GM19023 (cell line): ENCODE measurements around the gene SUN1.
"Not testable (repeated sequence)": the region's sequence is repeated elsewhere in the genome, so short reads cannot be mapped to it uniquely, and the experiment has no call there.

Source experiments
- ATAC-seq: cut with Tn5 transposase; IDR thresholded peaks from one replicate; pipeline ENCODE4 v1.9.1; 2021; ENCODE audit warnings: mild to moderate bottlenecking, moderate library complexity; ENCODE audit not compliant: unreplicated experiment

Gene SUN1

DNA sequence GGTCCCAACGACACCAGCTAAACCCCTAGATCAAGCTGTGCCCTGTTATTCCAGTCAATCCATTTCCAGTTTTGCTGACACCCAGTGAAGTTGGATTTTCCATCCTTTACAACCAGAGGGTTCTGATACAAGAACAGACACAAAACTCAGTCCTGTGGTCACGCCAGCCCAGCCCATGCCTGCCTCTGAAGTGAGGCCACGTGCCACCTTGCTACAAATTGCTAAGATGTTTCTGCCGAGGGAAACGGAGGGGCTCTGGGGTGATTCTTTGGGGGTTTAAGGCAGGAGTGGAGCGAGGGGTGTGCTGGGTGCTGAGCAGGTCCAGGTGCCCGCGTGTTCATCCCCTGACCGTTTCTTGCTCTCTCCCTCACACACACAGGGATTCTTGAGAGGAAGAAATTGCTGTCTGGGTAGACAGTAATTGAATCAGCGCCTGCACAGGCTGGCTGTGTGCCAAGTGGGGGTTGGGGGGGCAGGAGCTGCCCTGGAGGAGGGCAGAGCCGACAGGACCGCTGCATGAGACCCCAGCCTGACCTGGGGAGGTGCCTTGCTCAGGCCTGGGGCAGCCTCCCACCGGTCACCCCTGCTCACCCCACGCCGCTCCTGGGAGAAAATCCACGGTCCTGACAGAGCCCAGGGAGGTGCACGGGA, 84.1 kb downstream of the SUN1 start:
- no peak for ATAC-seq

DNA sequence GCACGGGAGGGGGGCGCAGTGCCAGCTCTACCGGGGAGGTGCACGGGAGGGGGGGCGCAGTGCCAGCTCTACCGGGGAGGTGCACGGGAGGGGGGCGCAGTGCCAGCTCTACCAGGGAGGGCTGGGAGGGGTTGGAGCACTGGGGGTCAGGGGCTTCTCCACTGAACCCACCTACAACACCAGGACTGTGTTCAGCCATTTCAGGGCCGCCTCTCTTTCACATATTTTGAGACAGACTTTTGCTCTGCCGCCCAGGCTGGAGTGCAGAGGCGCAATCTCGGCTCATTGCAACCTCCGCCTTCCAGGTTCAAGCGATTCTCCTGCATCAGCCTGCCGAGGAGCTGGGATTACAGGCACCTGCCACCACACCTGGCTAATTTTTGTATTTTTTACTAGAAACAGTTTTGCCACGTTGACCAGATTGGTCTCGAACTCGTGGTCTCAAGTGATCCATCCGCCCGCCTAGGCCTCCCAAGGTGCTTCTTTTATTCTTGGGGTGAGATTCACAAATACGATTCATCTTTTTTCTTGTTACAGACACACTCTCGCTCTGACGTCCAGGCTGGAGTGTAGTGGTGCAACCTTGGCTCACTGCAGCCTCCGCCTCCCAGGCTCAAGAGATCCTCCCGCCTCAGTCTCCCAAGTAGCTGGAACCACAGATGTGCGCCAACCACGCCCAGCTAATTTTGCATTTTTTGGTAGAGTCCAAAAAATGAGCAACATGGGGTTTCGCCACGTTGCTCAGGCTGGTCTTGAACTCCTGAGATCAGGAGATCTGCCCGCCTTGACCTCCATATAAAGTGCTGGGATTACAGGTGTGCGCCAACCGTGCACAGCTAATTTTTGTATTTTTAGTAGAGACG, 85.2 kb downstream of the SUN1 start:
- no peak for ATAC-seq

DNA sequence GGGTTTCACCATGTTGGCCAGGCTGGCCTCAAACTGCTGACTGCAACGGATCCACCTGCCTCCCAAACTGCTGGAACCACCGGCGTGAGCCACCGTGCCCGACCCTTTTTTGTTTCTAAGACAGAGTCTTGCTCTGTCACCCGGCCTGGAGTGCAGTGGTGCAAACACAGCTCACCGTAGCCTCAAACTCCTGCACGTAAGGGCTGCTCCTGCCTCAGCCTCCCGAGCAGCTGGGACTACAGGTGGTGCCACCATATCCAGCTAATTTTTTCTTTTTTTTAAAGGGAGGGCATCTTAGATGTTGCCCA, 85.8 kb downstream of the SUN1 start:
- ATAC-seq = no peak

DNA sequence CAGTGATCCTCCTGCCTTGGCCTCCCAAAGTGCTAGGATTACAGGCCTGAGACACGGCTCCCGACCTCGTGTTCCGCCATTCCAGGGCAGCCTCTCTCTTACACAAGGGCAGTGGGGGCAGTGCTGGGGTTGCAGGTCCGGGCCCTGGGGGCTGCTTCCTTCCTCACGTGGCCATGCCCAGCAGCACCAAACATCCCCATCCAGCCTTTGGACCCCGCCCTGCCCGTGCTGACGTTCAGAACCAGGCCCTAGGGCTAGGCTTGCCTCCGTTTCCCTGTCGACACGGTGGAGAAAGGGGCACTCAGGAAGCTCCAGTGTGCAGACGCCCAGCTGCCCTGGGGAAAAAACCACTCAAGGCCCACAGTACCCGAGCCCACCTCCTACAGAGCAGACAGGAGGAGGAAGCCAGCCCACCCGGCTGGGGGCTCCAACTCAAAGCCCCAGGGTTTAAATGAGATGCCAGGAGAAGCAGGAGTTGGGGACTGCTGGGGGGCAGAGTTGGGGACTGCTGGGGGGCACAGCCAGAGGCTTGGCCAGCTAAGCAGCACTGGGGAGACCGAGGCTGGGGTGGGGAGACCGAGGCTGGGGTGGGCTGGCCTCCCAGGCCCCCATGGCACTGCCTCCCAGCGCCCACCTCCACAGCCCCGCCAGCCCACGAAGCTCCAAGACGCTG, 86.3 kb downstream of the SUN1 start:
- ATAC-seq = no peak

DNA sequence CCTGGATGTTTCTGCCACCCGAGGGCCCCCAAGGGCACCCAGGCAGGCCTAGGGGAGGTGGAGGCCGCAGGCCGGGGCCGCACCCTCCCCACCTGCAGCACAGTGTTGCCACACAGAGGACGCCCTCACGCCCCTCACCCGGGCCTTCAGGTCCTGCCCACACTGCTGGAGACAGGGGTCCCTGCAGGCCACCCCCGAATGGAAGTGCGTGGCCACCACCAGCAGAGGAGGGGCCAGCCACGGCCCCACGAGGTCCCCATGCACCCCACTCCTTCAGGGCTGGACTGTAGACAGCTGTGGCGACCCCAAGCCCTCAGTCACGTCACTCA, 86.8 kb downstream of the SUN1 start:
- no peak for ATAC-seq

DNA sequence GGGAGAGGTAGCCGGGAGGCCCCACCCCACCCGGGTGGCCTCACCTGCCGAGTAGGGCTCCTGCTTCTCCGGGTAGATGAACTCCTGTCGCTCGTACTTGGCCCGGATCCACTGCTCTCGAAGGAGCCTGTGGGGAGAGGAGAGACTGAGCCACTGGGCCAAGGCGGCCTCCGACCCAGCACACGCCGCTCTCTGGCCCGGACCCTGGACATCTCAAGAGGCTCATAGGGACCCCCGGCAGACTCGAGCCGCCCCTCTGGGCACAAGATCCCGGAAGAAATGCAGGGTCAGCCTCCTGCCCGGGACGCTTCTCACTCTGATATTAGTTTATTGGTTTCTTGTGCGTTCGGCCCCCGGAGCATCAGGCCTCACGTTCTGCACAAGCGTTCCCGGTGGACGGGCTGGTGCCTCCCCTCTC, 87.7 kb downstream of the SUN1 start:
- no peak for ATAC-seq

DNA sequence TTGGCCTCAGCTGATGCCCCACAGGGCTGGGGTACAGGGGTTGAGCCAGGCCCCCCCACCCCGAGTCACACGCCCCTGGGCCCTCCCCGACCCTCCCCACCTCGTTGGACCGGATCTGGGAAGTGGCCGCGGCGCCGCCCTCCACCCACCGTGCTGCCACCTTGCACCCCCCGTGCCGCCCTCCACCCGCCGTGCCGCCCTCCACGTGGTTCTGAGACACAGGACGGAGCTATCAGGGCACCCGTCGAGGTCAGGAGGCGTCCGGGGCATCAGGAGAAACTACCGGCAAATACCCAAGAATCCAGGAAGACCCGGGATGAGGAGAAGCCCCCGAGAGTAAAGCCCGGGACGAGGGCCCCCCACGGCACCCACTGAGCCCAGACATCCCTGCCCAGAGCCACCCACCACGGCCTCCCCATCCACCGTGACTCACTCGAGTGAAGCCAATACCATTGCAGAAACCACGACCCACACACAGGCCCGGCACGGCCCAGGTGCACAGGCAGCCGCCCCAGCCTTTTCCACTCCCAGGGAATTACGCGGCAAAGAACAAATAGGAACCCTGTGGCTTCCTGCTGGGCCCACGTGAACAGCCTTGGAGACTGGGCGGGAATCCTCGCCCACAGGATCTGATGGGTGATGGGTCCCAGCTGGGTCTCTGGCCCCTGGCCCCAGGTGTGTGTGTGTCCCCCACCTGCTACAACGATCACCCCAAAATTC, 88.2 kb downstream of the SUN1 start:
- ATAC-seq = no peak

DNA sequence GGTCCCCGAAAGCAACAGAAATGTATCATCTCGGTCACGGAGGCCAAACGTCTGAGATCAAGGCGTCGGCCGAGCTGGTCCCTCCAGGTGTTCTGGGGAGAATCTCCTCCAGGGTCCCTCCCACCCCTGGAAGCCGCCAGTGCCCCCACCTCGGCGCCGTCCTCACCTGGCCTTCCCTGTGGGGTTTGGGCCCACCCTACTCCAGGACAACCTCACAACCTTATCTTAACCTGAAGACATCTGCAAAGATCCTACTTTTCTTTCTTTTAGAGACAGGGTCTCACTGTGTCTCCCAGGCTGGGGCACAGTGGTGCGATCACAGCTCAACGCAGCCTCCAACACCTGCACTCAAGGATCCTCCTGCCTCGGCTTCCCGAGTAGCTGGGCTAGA, 88.8 kb downstream of the SUN1 start:
- ATAC-seq = no peak

DNA sequence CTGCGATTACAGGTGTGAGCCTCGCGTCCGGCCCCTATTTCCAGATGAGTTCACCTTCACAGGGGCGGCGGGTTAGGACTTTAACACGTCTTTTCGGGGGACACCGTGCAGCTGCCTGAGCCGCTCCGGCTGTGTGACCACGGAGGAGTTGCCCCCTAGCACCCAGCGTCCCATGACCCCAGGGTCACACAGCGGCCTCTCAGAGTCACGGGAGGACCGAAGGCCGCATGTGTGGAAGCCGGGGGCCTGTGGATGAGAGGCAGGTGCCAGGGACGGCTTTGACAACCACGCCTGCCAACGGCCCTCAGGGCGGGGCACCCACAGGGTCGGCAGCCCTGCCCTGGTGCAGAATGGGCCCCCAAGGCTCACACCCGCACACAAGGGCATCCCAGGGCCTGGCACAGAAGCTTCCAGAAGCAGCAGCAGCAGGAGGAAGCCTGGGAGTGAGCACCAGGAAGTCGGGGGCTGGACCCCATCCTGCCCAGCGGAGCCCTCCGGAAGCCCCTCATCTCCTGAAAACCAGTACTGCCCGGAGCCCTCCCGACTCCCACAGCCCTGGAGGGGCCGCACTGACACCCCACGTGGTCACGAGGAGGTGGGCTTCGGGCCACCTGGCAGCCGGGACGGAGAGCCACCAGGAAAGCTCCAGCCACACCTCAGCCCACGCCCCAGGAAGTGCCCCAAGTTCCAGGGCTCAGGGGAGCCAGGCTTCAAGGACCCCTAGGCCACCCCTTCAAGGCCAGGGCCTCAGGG, 89.5 kb downstream of the SUN1 start:
- ATAC-seq = no peak

DNA sequence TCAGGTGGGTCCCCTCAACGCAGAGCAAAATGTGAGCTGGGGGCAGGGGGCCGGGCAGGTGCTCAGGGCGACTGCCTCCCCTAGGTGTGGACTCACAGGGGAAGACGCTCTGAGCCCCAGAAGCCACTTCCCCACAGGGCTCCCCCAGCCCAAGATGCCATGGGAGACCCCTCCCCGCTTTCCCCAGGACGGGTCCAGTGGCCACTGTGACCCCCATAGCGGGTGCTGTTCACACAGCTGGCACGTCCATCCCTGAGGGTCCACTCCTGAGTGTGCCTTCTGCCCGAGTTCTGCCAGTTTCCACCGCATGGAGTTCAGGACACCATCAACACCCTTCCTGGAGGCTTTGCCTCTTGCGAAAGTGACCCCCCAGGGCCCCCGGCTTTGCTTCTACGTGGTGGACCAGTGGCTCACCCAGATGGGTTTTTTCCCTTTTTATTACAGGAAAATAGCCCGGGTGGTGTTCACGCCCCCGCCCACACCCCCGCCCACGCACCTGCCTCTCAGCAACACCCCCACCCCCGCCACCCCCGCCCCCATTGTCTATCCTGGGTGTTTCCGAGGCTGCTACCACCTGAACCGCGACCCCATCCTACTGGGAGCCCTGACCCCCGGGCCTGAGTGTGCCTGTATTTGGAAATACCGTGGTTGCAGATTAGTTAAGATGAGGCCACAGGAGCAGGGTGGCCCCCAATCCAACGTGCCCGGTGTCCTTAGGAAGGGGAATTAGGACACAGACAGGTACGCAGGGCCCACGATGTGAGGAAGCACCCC, 90.2 kb downstream of the SUN1 start:
- no peak for ATAC-seq

DNA sequence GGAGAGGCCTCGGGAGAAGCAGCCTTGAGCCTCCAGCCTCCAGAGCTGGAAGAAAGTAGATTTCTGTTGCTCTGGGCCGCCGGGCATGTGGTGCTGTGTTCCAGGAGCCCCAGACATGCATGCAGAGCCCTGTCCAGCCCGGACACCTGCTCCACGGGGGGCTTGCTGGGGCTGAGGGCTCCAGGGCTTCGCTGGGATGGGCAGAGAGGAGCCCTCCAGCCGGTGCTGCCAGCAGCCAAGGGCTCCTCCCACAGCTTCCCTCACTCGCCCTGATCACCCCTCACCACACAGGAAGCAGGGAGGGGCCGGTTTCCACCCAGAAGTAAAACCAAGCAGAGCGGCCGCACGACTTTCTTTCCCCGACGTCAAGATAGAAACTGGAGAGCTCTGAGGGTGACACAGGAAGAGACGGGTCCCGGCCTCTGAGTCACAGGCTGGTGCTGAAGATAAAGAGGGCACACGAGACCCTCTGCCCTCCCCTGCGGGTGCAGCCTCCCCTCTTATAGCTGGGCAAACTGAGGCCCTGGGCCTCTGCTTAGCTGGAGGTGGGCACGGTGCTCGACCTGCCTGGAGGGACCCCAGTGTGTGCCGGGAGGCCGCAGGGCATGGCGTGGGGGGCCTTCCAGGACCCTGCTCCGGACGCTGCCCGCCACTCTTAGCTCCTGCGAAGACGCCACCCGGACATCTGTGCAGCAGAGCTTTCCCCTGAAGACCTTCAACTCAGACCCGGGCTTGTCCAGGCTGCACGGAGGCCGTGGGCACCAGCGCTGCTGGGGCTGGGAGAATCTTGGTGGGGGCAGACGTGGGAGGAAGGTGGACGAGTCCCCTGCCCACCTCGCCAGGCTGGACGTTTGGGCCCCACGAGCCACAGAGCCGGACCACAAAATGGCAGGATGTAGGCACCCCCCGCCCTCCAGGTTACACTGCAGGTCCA, 91.1 kb downstream of the SUN1 start:
- ATAC-seq = peak; percentile 79

DNA sequence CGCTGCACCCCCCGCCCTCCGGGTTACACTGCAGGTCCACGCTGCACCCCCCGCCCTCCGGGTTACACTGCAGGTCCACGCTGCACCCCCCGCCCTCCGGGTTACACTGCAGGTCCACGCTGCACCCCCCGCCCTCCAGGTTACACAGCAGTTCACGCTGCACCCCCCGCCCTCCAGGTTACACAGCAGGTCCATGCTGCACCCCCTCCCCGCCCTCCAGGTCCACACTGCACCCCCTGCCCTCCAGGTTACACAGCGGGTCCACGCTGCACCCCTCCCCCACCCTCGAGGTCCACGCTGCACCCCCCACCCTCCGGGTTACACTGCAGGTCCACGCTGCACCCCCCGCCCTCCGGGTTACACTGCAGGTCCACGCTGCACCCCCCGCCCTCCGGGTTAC, 91.8 kb downstream of the SUN1 start:
- ATAC-seq = not testable (repeated sequence)
